Neural cell (in vitro differentiated cells): ENCODE measurements around the gene OARD1. TPM values are rescaled to one million over a fixed set of nuclear protein-coding genes. Genes with fewer than 3 reads are reported as not detected.

Experiments
- H2AFZ ChIP-seq: fragments of 200-600, 300-800 bp; sonication (generic), shearing (Covaris generic); 2 replicates; pipeline ENCODE4 v1.6.0; 2014; ENCODE audit warnings: low read depth, mild to moderate bottlenecking, antibody characterized with exemption, low read length, moderate library complexity
- H3F3A ChIP-seq: fragments of 200-600 bp; shearing (Covaris generic); 2 replicates; pipeline ENCODE4 v1.6.1; 2016; ENCODE audit warnings: mild to moderate bottlenecking, moderate library complexity, mixed read lengths, antibody characterized with exemption, low read length; ENCODE audit not compliant: insufficient read depth, poor library complexity, severe bottlenecking
- H3K27ac ChIP-seq: fragments of 200-600, 300-800 bp; sonication (generic), shearing (Covaris generic); 2 replicates; pipeline ENCODE4 v1.5.1; 2014; ENCODE audit warnings: mild to moderate bottlenecking, low read length, moderate library complexity
- H3K27me3 ChIP-seq: fragments of 300-800, 200-600 bp; sonication (generic), shearing (Covaris generic); 2 replicates; pipeline ENCODE4 v1.6.0; 2014; ENCODE audit warnings: mild to moderate bottlenecking, low read depth, low read length, moderate library complexity; ENCODE audit not compliant: insufficient read depth
- H3K36me3 ChIP-seq: fragments of 300-800, 200-600 bp; sonication (generic), shearing (Covaris generic); 2 replicates; pipeline ENCODE4 v1.5.1; 2014; ENCODE audit warnings: mild to moderate bottlenecking, antibody characterized with exemption, low read length, moderate library complexity; ENCODE audit not compliant: insufficient read depth
- H3K4me2 ChIP-seq: fragments of 300-800, 200-600 bp; sonication (generic), shearing (Covaris generic); 2 replicates; pipeline ENCODE4 v1.6.0; 2014; ENCODE audit warnings: mild to moderate bottlenecking, low read length
- H3K4me3 ChIP-seq: fragments of 300-800, 200-600 bp; sonication (generic), shearing (Covaris generic); 2 replicates; pipeline ENCODE4 v1.5.1; 2014; ENCODE audit warnings: mild to moderate bottlenecking, low read length, moderate library complexity
- H3K79me2 ChIP-seq: fragments of 200-600 bp; shearing (Covaris generic); replicated peaks from 2 replicates; pipeline ENCODE4 v1.6.0; 2014; ENCODE audit warnings: mild to moderate bottlenecking, low read length, moderate library complexity; ENCODE audit not compliant: insufficient read depth
- H3K9ac ChIP-seq: fragments of 300-800, 200-600 bp; sonication (generic), shearing (Covaris generic); 2 replicates; pipeline ENCODE4 v1.6.1; 2016; ENCODE audit warnings: mild to moderate bottlenecking, low read length, mixed read lengths
- H3K9me2 ChIP-seq: fragments of 200-600 bp; shearing (Covaris generic); 2 replicates; pipeline ENCODE4 v1.6.1; 2016; ENCODE audit warnings: mild to moderate bottlenecking, low read length, mixed read lengths; ENCODE audit not compliant: insufficient read depth
- H3K9me3 ChIP-seq: fragments of 200-600, 300-800 bp; sonication (generic), shearing (Covaris generic); 2 replicates; pipeline ENCODE4 v1.6.1; 2016; ENCODE audit warnings: mild to moderate bottlenecking, mixed run types, low read length, moderate library complexity, mixed read lengths
- H4K20me1 ChIP-seq: fragments of 200-600 bp; shearing (Covaris generic); 2 replicates; pipeline ENCODE4 v1.6.1; 2016; ENCODE audit warnings: mild to moderate bottlenecking, mixed run types; ENCODE audit not compliant: insufficient read depth
- CTCF ChIP-seq: fragments of 450-650 bp; IDR thresholded peaks from 2 replicates; pipeline ENCODE4 v1.5.1; 2014; ENCODE audit warnings: antibody characterized with exemption, mild to moderate bottlenecking, moderate library complexity; ENCODE audit not compliant: poor library complexity, severe bottlenecking
- EP300 ChIP-seq: fragments of 450-650 bp; conservative IDR thresholded peaks from 2 replicates; pipeline ENCODE4 v1.6.1; 2014; ENCODE audit warnings: antibody characterized with exemption, mild to moderate bottlenecking, moderate library complexity; ENCODE audit not compliant: poor library complexity, severe bottlenecking
- EZH2 ChIP-seq: fragments of 200-600, 300-800 bp; shearing (Covaris generic), sonication (generic); IDR thresholded peaks from 2 replicates; pipeline ENCODE4 v1.6.1; 2014; ENCODE audit warnings: antibody characterized with exemption, low read length, borderline replicate concordance, mild to moderate bottlenecking; ENCODE audit not compliant: insufficient read depth, poor library complexity, severe bottlenecking
- MXI1 ChIP-seq: fragments of 450-650 bp; conservative IDR thresholded peaks from 2 replicates; pipeline ENCODE4 v1.6.1; 2014; ENCODE audit warnings: antibody characterized with exemption, mild to moderate bottlenecking; ENCODE audit not compliant: poor library complexity, severe bottlenecking
- POLR2AphosphoS5 ChIP-seq: IDR thresholded peaks from 2 replicates; pipeline ENCODE4 v1.6.1; 2012
- RAD21 ChIP-seq: fragments of 450-650 bp; conservative IDR thresholded peaks from 2 replicates; pipeline ENCODE4 v1.6.1; 2014; ENCODE audit warnings: antibody characterized with exemption, mild to moderate bottlenecking, moderate library complexity
- SMC3 ChIP-seq: fragments of 450-650 bp; conservative IDR thresholded peaks from 2 replicates; pipeline ENCODE4 v1.6.1; 2014; ENCODE audit warnings: antibody characterized with exemption, mild to moderate bottlenecking, moderate library complexity; ENCODE audit not compliant: poor library complexity
- TAF1 ChIP-seq: IDR thresholded peaks from 2 replicates; pipeline ENCODE4 v1.6.1; 2012; ENCODE audit warnings: low read depth
- polyA plus RNA-seq: library from polyadenylated mRNA; depleted of rRNA; stranded (reverse); fragments of >200 nt; gene quantifications from 2 replicates; pipeline ENCODE4 v1.2.3, GENCODE V29; 2014
- TF ChIP-seq, protein P1 (sequence below): IDR thresholded peaks from 2 replicates; pipeline ENCODE4 v1.6.1; 2012; ENCODE audit warnings: borderline replicate concordance

The OARD1 gene
- polyA plus RNA-seq, 1 donor from 2014 or later, result 38.7 TPM

DNA sequence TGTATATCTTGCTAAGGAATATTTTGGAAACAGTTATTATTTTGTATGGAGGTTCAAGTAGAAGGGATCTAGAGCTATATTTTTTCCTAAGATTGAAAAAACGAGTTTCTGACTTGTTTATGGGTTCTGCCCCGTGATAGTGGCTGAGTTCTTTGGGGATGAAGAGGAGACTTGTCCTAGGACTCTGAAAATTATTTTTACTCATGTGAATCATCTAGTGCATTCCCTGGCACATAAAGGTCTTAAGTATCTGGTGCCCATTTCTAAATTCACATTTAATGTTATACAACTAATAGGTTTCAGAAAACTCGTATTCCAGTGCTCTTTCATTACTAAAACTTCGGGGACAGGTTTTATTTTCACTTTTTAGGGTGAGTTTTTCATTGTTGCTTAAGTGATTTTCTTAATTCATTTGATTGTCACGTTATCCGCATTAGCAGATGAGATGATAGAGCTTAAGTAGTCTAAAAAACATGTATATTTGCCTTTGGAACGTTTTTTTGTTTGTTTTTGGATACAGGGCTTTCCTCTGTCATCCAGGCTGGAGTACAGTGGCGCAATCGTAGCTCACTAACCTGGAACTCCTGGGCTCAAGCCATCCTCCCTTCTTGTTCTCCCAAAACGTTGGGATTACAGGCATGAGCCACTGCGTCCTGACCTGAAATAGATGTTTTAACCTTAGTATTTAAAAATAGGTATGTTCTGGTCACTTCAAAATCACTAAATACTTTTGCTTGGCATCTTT lies 2.7 kb upstream of the OARD1 start:
- Histone ChIP-seq H3K27me3 (no peaks in the 10 kb centered on the region), H3K9ac (peak overlapping the region; percentile 98), H3F3A (peaks cover 4% of the 10 kb centered on the region), H3K9me3 (no peaks in the 10 kb centered on the region), H3K36me3 (peaks cover 10% of the 10 kb centered on the region), H3K79me2 (peaks cover 49% of the 10 kb centered on the region), H3K9me2 (no peaks in the 10 kb centered on the region), H3K27ac (peak overlapping the region; percentile 95), H2AFZ (no peak overlapping the region), H3K4me3 (peak overlapping the region; percentile 89), H3K4me2 (peak overlapping the region; percentile 92), H4K20me1 (no peaks in the 10 kb centered on the region)
- no peak for TF ChIP-seq EZH2
- no peak for TF ChIP-seq SMC3
- no peak for TF ChIP-seq RAD21
- TF ChIP-seq POLR2AphosphoS5, result no peak
- TF ChIP-seq TAF1, result no peak
- TF ChIP-seq, protein P1, sequence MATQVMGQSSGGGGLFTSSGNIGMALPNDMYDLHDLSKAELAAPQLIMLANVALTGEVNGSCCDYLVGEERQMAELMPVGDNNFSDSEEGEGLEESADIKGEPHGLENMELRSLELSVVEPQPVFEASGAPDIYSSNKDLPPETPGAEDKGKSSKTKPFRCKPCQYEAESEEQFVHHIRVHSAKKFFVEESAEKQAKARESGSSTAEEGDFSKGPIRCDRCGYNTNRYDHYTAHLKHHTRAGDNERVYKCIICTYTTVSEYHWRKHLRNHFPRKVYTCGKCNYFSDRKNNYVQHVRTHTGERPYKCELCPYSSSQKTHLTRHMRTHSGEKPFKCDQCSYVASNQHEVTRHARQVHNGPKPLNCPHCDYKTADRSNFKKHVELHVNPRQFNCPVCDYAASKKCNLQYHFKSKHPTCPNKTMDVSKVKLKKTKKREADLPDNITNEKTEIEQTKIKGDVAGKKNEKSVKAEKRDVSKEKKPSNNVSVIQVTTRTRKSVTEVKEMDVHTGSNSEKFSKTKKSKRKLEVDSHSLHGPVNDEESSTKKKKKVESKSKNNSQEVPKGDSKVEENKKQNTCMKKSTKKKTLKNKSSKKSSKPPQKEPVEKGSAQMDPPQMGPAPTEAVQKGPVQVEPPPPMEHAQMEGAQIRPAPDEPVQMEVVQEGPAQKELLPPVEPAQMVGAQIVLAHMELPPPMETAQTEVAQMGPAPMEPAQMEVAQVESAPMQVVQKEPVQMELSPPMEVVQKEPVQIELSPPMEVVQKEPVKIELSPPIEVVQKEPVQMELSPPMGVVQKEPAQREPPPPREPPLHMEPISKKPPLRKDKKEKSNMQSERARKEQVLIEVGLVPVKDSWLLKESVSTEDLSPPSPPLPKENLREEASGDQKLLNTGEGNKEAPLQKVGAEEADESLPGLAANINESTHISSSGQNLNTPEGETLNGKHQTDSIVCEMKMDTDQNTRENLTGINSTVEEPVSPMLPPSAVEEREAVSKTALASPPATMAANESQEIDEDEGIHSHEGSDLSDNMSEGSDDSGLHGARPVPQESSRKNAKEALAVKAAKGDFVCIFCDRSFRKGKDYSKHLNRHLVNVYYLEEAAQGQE, result no peak
- TF ChIP-seq MXI1, result no peak
- no peak for TF ChIP-seq EP300
- TF ChIP-seq CTCF, result no peak

DNA sequence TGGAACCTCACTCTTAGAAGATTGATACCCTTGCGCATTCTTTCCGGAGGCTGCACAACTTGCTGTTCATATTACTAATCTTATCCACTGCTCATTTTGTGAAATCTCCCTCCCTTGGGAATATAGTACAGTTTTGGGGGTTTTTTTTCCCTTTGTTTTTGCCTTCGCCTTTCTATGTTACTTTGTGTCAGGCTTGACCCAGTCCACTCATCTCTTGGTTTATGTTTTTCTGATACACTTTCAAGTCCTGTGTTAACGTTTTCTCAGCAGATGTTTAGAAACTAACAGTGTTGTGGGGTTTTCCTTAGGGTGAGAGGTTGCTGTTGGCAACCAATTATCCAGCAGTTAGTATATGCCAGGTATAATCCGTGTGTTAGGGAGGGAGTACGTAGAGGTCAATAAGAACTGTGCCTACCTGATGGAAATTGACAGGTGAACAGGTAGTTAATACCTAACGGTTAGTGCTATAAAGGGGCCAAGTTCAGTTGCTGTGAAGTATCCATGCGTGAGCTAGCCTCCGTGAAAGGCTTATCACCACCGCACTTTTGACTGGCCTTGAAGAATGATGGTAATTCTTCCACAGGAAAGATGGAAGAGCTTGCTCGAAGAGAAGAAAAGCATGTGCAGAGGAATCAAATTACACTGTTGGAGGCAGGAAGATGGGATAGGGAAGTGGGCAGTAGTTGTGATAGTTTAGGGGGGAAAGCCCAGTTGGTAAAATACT lies 2.0 kb upstream of the OARD1 start:
- Histone ChIP-seq H4K20me1 (no peaks in the 10 kb centered on the region), H3K27ac (peak overlapping the region; percentile 95), H3K4me2 (peak overlapping the region; percentile 92), H3K9me2 (no peaks in the 10 kb centered on the region), H2AFZ (peak overlapping the region; percentile 62), H3K9me3 (no peaks in the 10 kb centered on the region), H3K4me3 (peak overlapping the region; percentile 89), H3K36me3 (peaks cover 4% of the 10 kb centered on the region), H3K27me3 (no peaks in the 10 kb centered on the region), H3K79me2 (peaks cover 49% of the 10 kb centered on the region), H3F3A (peaks cover 4% of the 10 kb centered on the region), H3K9ac (peak overlapping the region; percentile 98)
- TF ChIP-seq EZH2 (no peak), MXI1 (no peak), RAD21 (no peak), CTCF (no peak), SMC3 (no peak), EP300 (no peak), TAF1 (no peak), POLR2AphosphoS5 (no peak)
- TF ChIP-seq, protein P1, result no peak
